ENCODE data around the gene DOCK9. TPM values are rescaled to one million over a fixed set of nuclear protein-coding genes. Genes with fewer than 3 reads are reported as not detected.

Gene DOCK9
- total and polyA plus RNA-seq, 2 experiments from 2014 or later: 16.4 to 38.9 TPM

GRCh38 chr13:98800078-98800477 lies 177.8 kb downstream of the DOCK9 start:
- Histone ChIP-seq H3K4me3 (no peak overlapping the region), H3K9me3 (ENCODE audit: low read depth) (no peaks in the 10 kb centered on the region), H3K4me1 (ENCODE audit: insufficient read depth) (peaks cover 14% of the 10 kb centered on the region), H3K79me2 (no peaks in the 10 kb centered on the region), H3K27me3 (no peaks in the 10 kb centered on the region), H3K9me2 (replicated peaks; ENCODE audit: insufficient read depth) (no peaks in the 10 kb centered on the region), H4K20me1 (ENCODE audit: insufficient read depth, poor library complexity, severe bottlenecking) (no peaks in the 10 kb centered on the region), H3K4me2 (no peak overlapping the region), H2AFZ (no peak overlapping the region), H3K36me3 (replicated peaks; ENCODE audit: insufficient read depth, low read depth) (no peaks in the 10 kb centered on the region), H3K27ac (no peak overlapping the region)
- no peak for DNase-seq (ENCODE audit: low spot score)
- WGBS (ENCODE audit: low lambda C conversion rate, missing lambda C conversion rate): 95% methylated on average over 14 of the region's 14 CpGs
- no peak for TF ChIP-seq CTCF (IDR thresholded peaks at IDR 0.05; ENCODE audit: poor library complexity)
- no peak for TF ChIP-seq EZH2 (IDR thresholded peaks at IDR 0.05; ENCODE audit: borderline replicate concordance)

GRCh38 chr13:98798849-98799645 lies 178.8 kb downstream of the DOCK9 start:
- Histone ChIP-seq H3K27me3 (no peaks in the 10 kb centered on the region), H2AFZ (no peak overlapping the region), H3K4me1 (ENCODE audit: insufficient read depth) (peaks cover 14% of the 10 kb centered on the region), H3K4me2 (no peak overlapping the region), H3K9me3 (ENCODE audit: low read depth) (no peaks in the 10 kb centered on the region), H4K20me1 (ENCODE audit: insufficient read depth, poor library complexity, severe bottlenecking) (no peaks in the 10 kb centered on the region), H3K4me3 (no peak overlapping the region), H3K27ac (peak overlapping the region; percentile 15), H3K36me3 (replicated peaks; ENCODE audit: insufficient read depth, low read depth) (no peaks in the 10 kb centered on the region), H3K79me2 (no peaks in the 10 kb centered on the region), H3K9me2 (replicated peaks; ENCODE audit: insufficient read depth) (no peaks in the 10 kb centered on the region)
- TF ChIP-seq CTCF (IDR thresholded peaks at IDR 0.05; ENCODE audit: poor library complexity): no peak
- no peak for TF ChIP-seq EZH2 (IDR thresholded peaks at IDR 0.05; ENCODE audit: borderline replicate concordance)
- TF ChIP-seq EZH2phosphoT487 (IDR thresholded peaks at IDR 0.05; ENCODE audit: low read depth, severe bottlenecking, unreplicated experiment): no peak
- 77% methylated on average over 5 of the region's 5 CpGs for WGBS (ENCODE audit: low lambda C conversion rate, missing lambda C conversion rate)
- DNase-seq (ENCODE audit: low spot score): no peak

- no peaks in the 10 kb centered on the region for H3K79me2 ChIP-seq
- no peak overlapping the region for H3K4me3 ChIP-seq
- no peak overlapping the region for H2AFZ ChIP-seq
- no peaks in the 10 kb centered on the region for H3K9me3 ChIP-seq (ENCODE audit: low read depth)
- peaks cover 8% of the 10 kb centered on the region for H3K4me1 ChIP-seq (ENCODE audit: insufficient read depth)
- H3K27me3 ChIP-seq: no peaks in the 10 kb centered on the region
- no peak for DNase-seq (ENCODE audit: low spot score)
- TF ChIP-seq EZH2 (IDR thresholded peaks at IDR 0.05; ENCODE audit: borderline replicate concordance) (no peak), EZH2phosphoT487 (IDR thresholded peaks at IDR 0.05; ENCODE audit: low read depth, severe bottlenecking, unreplicated experiment) (no peak), CTCF (IDR thresholded peaks at IDR 0.05; ENCODE audit: poor library complexity) (no peak)
- no peak overlapping the region for H3K4me2 ChIP-seq
- H3K9me2 ChIP-seq (replicated peaks; ENCODE audit: insufficient read depth): no peaks in the 10 kb centered on the region
- 76% methylated on average over 6 of the region's 6 CpGs for WGBS (ENCODE audit: low lambda C conversion rate, missing lambda C conversion rate)
- H3K27ac ChIP-seq: peak overlapping the region; percentile 72
- no peaks in the 10 kb centered on the region for H3K36me3 ChIP-seq (replicated peaks; ENCODE audit: insufficient read depth, low read depth)
- no peaks in the 10 kb centered on the region for H4K20me1 ChIP-seq (ENCODE audit: insufficient read depth, poor library complexity, severe bottlenecking)
Observed at GRCh38 chr13:98797456-98797855, 180.4 kb downstream of the DOCK9 start.

All from hepatocyte (in vitro differentiated cells).